ENCODE data around the gene NME1. TPM values are rescaled to one million over a fixed set of nuclear protein-coding genes. Genes with fewer than 3 reads are reported as not detected.
"Not testable (repeated sequence)": the region's sequence is repeated elsewhere in the genome, so short reads cannot be mapped to it uniquely, and the experiment has no call there.

The NME1 gene
- total RNA-seq, 1 donor from 2014 or later = 96.5 TPM

DNA sequence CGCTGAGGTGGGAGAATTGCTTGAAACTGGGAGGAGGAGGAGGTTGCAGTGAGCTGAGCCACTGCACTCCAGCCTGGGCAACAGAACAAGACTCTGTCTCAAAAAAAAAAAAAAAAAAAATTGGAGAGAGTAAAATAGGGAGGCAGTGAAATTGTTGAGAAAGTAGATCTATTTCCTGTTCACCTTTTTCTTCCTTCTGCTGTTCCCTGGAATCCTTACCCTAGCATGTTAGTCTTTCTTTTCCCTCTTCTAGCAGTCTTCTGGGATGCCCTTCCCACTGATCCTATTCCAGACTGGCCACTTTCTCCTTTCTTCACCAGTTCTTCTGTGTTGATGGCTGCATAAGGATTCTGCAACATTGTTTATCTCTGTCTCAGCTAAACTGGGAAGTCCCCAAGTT is 16.0 kb downstream of the NME1 start:
- H3K4me1 Mint-ChIP-seq (ENCODE audit: low read depth) = peaks cover 13% of the 10 kb centered on the region
- H3K36me3 Mint-ChIP-seq (ENCODE audit: insufficient read depth) = peaks cover 18% of the 10 kb centered on the region
- TF ChIP-seq CTCF (IDR thresholded peaks at IDR 0.05; ENCODE audit: unreplicated experiment) = no peak
- no peak for DNase-seq (ENCODE audit: low spot score, unreplicated experiment)
- H3K27ac Mint-ChIP-seq = no peak overlapping the region
- no peaks in the 10 kb centered on the region for H3K27me3 Mint-ChIP-seq
- H3K4me3 Mint-ChIP-seq (ENCODE audit: low read depth) = no peak overlapping the region
- H3K9me3 Mint-ChIP-seq (ENCODE audit: low read depth) = no peaks in the 10 kb centered on the region

DNA sequence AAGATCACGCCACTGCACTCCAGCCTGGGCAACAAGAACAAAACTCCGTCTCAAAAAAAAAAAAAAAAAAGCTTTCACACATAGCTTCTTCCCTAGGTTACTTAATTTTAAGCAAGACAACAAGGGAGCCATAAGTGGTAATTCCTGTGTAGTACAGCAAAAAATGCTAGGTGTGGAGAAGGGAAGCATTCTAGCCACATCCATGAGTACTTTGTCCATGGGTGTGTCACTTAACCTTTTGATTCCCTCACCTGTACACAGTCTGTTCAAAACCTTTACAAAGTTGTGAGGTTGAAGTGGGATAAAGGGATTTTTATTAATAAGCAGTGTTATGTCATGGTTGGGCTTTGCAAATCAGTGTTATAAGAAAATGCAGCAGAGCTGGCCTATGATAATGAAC is 17.4 kb downstream of the NME1 start:
- TF ChIP-seq CTCF (IDR thresholded peaks at IDR 0.05; ENCODE audit: unreplicated experiment) = no peak
- Mint-ChIP-seq H3K4me3 (ENCODE audit: low read depth) (no peak overlapping the region), H3K36me3 (ENCODE audit: insufficient read depth) (peaks cover 18% of the 10 kb centered on the region), H3K27ac (no peak overlapping the region), H3K9me3 (ENCODE audit: low read depth) (no peaks in the 10 kb centered on the region), H3K27me3 (no peaks in the 10 kb centered on the region), H3K4me1 (ENCODE audit: low read depth) (peaks cover 6% of the 10 kb centered on the region)
- no peak for DNase-seq (ENCODE audit: low spot score, unreplicated experiment)

- not testable (repeated sequence) for H3K27me3 Mint-ChIP-seq; H3K4me3 Mint-ChIP-seq (ENCODE audit: low read depth); H3K9me3 Mint-ChIP-seq (ENCODE audit: low read depth); H3K4me1 Mint-ChIP-seq (ENCODE audit: low read depth); H3K27ac Mint-ChIP-seq; DNase-seq (ENCODE audit: low spot score, unreplicated experiment)
- H3K36me3 Mint-ChIP-seq (ENCODE audit: insufficient read depth) = peaks cover 18% of the 10 kb centered on the region
Observed at GRCh38 chr17:51172030-51172429, 18.7 kb downstream of the NME1 start.

- no peak for TF ChIP-seq CTCF (IDR thresholded peaks at IDR 0.05; ENCODE audit: unreplicated experiment)
- Mint-ChIP-seq H3K27ac (no peak overlapping the region), H3K9me3 (ENCODE audit: low read depth) (no peaks in the 10 kb centered on the region), H3K4me1 (ENCODE audit: low read depth) (no peaks in the 10 kb centered on the region), H3K27me3 (no peaks in the 10 kb centered on the region), H3K36me3 (ENCODE audit: insufficient read depth) (peaks cover 22% of the 10 kb centered on the region), H3K4me3 (ENCODE audit: low read depth) (no peak overlapping the region)
- DNase-seq (ENCODE audit: low spot score, unreplicated experiment) = no peak
Observed at GRCh38 chr17:51180486-51180885, 27.1 kb downstream of the NME1 start.

DNA sequence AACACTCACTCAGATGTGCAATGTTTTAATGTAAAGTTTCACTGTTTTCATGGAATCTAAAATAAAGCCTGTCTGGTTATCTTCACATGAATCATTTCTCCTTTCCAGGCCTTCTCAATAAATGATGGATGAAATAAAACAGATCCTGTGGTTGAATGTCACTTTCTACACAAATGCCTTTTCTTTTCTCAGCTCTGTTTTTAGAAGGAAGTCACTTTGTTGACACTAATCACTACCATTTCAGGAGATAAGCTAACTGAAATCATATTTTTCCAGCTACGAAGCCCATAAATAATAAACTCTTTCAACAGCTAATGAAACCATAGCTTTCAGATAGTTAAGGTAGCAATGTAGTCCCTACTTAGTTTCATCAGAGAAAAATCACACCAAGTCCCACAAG is 30.8 kb downstream of the NME1 start:
- H3K4me3 Mint-ChIP-seq (ENCODE audit: low read depth) = no peak overlapping the region
- no peaks in the 10 kb centered on the region for H3K9me3 Mint-ChIP-seq (ENCODE audit: low read depth)
- no peak for TF ChIP-seq CTCF (IDR thresholded peaks at IDR 0.05; ENCODE audit: unreplicated experiment)
- H3K4me1 Mint-ChIP-seq (ENCODE audit: low read depth) = no peaks in the 10 kb centered on the region
- H3K27me3 Mint-ChIP-seq = no peaks in the 10 kb centered on the region
- peaks cover 29% of the 10 kb centered on the region for H3K36me3 Mint-ChIP-seq (ENCODE audit: insufficient read depth)
- DNase-seq (ENCODE audit: low spot score, unreplicated experiment) = no peak
- no peak overlapping the region for H3K27ac Mint-ChIP-seq

GRCh38 chr17:51185763-51186332 is 32.5 kb downstream of the NME1 start:
- H3K27me3 Mint-ChIP-seq = no peaks in the 10 kb centered on the region
- H3K4me3 Mint-ChIP-seq (ENCODE audit: low read depth) = no peak overlapping the region
- no peaks in the 10 kb centered on the region for H3K4me1 Mint-ChIP-seq (ENCODE audit: low read depth)
- no peaks in the 10 kb centered on the region for H3K9me3 Mint-ChIP-seq (ENCODE audit: low read depth)
- peaks cover 28% of the 10 kb centered on the region for H3K36me3 Mint-ChIP-seq (ENCODE audit: insufficient read depth)
- no peak for TF ChIP-seq CTCF (IDR thresholded peaks at IDR 0.05; ENCODE audit: unreplicated experiment)
- peak overlapping the region; percentile 14 for H3K27ac Mint-ChIP-seq
- no peak for DNase-seq (ENCODE audit: low spot score, unreplicated experiment)
